Mesenchymal stem cell (in vitro differentiated cells and primary cell): ENCODE results near the gene BCL3.
"Not testable (repeated sequence)": the region's sequence is repeated elsewhere in the genome, so short reads cannot be mapped to it uniquely, and the experiment has no call there.

ENCODE experiments used
- DNase-seq: peaks from one replicate; pipeline ENCODE4 v3.0.0-alpha.2; 2013
- H2AFZ ChIP-seq: one replicate; pipeline ENCODE4 v1.6.1; 2013; ENCODE audit warnings: low read depth, mild to moderate bottlenecking, control low read depth, inconsistent platforms, low read length, moderate library complexity
- H2AK5ac ChIP-seq: 2 replicates; pipeline ENCODE4 v1.6.1; 2013; ENCODE audit warnings: low read length, moderate library complexity, mild to moderate bottlenecking, inconsistent platforms; ENCODE audit not compliant: severe bottlenecking
- H2BK120ac ChIP-seq: one replicate; pipeline ENCODE4 v1.6.1; 2013; ENCODE audit warnings: low read depth, mild to moderate bottlenecking, inconsistent platforms, low read length, moderate library complexity
- H2BK12ac ChIP-seq, 2 experiments: one replicate each; pipeline ENCODE4 v1.6.1; 2013; ENCODE audit warnings: inconsistent platforms in 2 of 2, low read length in 2 of 2, mild to moderate bottlenecking in 2 of 2, moderate library complexity in 2 of 2, control low read depth in 1 of 2
- H2BK15ac ChIP-seq: one replicate; pipeline ENCODE4 v1.6.1; 2013; ENCODE audit warnings: mild to moderate bottlenecking, low read depth, inconsistent platforms; ENCODE audit not compliant: poor library complexity, severe bottlenecking
- H2BK5ac ChIP-seq: 2 replicates; pipeline ENCODE4 v1.6.1; 2013; ENCODE audit warnings: low read depth, mild to moderate bottlenecking, low read length, control low read depth, inconsistent platforms; ENCODE audit not compliant: poor library complexity, severe bottlenecking
- H3K14ac ChIP-seq, 2 experiments: one replicate each; pipeline ENCODE4 v1.6.1; 2013; ENCODE audit warnings: inconsistent platforms in 2 of 2, low read length in 2 of 2, control low read depth in 1 of 2, mild to moderate bottlenecking in 1 of 2, moderate library complexity in 1 of 2
- H3K18ac ChIP-seq, 2 experiments: one replicate each; pipeline ENCODE4 v1.6.1; 2013; ENCODE audit warnings: inconsistent platforms in 2 of 2, low read length in 2 of 2, control low read depth in 1 of 2, low read depth in 1 of 2, mild to moderate bottlenecking in 1 of 2
- H3K23ac ChIP-seq, 2 experiments: one replicate each; pipeline ENCODE4 v1.6.1; 2013; ENCODE audit warnings: inconsistent platforms in 2 of 2, low read length in 2 of 2, mild to moderate bottlenecking in 2 of 2, moderate library complexity in 2 of 2, control low read depth in 1 of 2
- H3K27ac ChIP-seq: 2 replicates; pipeline ENCODE4 v1.5.1; 2013; ENCODE audit warnings: mild to moderate bottlenecking, moderate library complexity, low read length, control low read depth, inconsistent platforms; ENCODE audit not compliant: poor library complexity, severe bottlenecking
- H3K27me3 ChIP-seq, 2 experiments: 2 replicates each; pipeline versions ENCODE4 v1.6.1 to v1.7.0; 2013; ENCODE audit warnings: low read length in 2 of 2, mild to moderate bottlenecking in 2 of 2, moderate library complexity in 2 of 2, control low read depth in 1 of 2, inconsistent platforms in 1 of 2; ENCODE audit not compliant: control insufficient read depth in 1 of 2, insufficient read depth in 1 of 2
- H3K36me3 ChIP-seq, 2 experiments: 2 replicates each; pipeline versions ENCODE4 v1.6.1 to v1.7.0; 2013; ENCODE audit warnings: low read length in 2 of 2, control low read depth in 1 of 2, inconsistent platforms in 1 of 2, low read depth in 1 of 2, mild to moderate bottlenecking in 1 of 2; ENCODE audit not compliant: insufficient read depth in 2 of 2, control insufficient read depth in 1 of 2
- H3K4ac ChIP-seq, 2 experiments: one replicate each; pipeline ENCODE4 v1.6.1; 2013; ENCODE audit warnings: inconsistent platforms in 2 of 2, low read length in 2 of 2, mild to moderate bottlenecking in 2 of 2, moderate library complexity in 2 of 2, control low read depth in 1 of 2, low read depth in 1 of 2
- H3K4me1 ChIP-seq: 2 replicates; pipeline ENCODE4 v1.6.1; 2013; ENCODE audit warnings: low read depth, low read length, control low read depth; ENCODE audit not compliant: control insufficient read depth, insufficient read depth
- H3K4me2 ChIP-seq: 2 replicates; pipeline ENCODE4 v1.6.1; 2013; ENCODE audit warnings: low read length, mild to moderate bottlenecking, inconsistent platforms; ENCODE audit not compliant: poor library complexity, severe bottlenecking
- H3K4me3 ChIP-seq, 2 experiments: 2 replicates each; pipeline versions ENCODE4 v1.5.1 to v1.7.0; 2013; ENCODE audit warnings: low read length in 2 of 2, mild to moderate bottlenecking in 2 of 2, control low read depth in 1 of 2, low read depth in 1 of 2; ENCODE audit not compliant: insufficient read depth in 1 of 2
- H3K79me1 ChIP-seq: replicated peaks from 2 replicates; pipeline ENCODE4 v1.6.1; 2013; ENCODE audit warnings: mild to moderate bottlenecking, control low read depth, low read length, inconsistent platforms; ENCODE audit not compliant: poor library complexity, severe bottlenecking
- H3K9ac ChIP-seq: 2 replicates; pipeline ENCODE4 v1.7.0; 2013; ENCODE audit warnings: mild to moderate bottlenecking, low read length, moderate library complexity
- H3K9me3 ChIP-seq: 2 replicates; pipeline ENCODE4 v1.7.0; 2013; ENCODE audit warnings: mild to moderate bottlenecking, low read length; ENCODE audit not compliant: control insufficient read depth
- H4K8ac ChIP-seq: one replicate; pipeline ENCODE4 v1.6.1; 2013; ENCODE audit warnings: inconsistent platforms, mild to moderate bottlenecking, low read length, moderate library complexity
- H4K91ac ChIP-seq: one replicate; pipeline ENCODE4 v1.6.1; 2013; ENCODE audit warnings: mild to moderate bottlenecking, low read length, inconsistent platforms
- whole genome bisulfite sequencing: methylation state at CpG from one replicate; pipeline ENCODE4 v1.1.7; 2013; ENCODE audit warnings: mixed read lengths; 5-methylcytosine and 5-hydroxymethylcytosine counted together

Gene BCL3

DNA sequence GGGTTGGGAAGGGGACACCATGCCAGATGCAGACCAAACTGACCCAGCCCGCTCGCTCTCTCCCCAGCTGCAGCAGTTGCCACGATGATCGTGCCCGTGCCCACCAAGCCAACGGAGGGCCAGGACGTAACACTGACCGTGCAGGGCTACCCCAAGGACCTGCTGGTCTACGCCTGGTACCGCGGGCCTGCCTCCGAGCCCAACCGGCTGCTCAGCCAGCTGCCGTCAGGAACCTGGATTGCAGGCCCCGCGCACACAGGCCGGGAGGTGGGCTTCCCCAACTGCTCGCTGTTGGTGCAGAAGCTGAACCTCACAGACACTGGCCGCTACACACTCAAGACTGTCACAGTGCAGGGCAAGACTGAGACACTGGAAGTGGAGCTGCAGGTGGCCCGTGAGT lies 40.7 kb upstream of the BCL3 start:
- WGBS: 96% methylated on average over 20 of the region's 20 CpGs

DNA sequence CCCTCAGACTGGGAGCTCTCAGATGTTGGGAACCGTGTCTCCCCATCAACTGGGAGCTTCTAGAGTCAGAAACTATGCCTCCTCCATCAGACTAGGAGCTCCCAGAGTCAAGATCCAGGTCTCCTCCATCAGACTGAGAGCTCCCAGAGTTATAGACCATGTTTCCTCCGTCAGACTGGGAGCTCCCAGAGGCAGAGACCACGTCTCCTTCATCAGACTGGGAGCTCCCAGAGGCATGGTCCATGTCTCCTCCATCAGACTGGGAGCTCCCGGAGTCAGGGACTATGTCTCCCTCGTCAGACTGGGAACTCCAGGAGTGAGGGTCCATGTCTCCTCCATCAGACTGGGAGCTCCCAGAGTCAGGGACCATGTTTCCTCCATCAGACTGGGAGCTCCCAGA lies 39.6 kb upstream of the BCL3 start:
- Histone ChIP-seq H3K23ac (no peak overlapping the region), H3K9me3 (no peaks in the 10 kb centered on the region), H3K14ac (no peak overlapping the region), H3K4me1 (no peaks in the 10 kb centered on the region), H3K4ac (no peak overlapping the region), H2BK120ac (no peak overlapping the region), H3K79me1 (no peaks in the 10 kb centered on the region), H3K4me2 (no peak overlapping the region), H3K27ac (no peak overlapping the region), H3K9ac (no peak overlapping the region), H2BK12ac (no peak overlapping the region), H3K27me3 (peaks cover 4 to 21% of the 10 kb centered on the region in 2 experiments), H2AK5ac (no peak overlapping the region), H4K8ac (no peak overlapping the region), H3K18ac (no peak overlapping the region), H3K4me3 (no peak overlapping the region), H2AFZ (no peak overlapping the region), H3K36me3 (no peaks in the 10 kb centered on the region), H4K91ac (no peak overlapping the region), H2BK5ac (no peak overlapping the region), H2BK15ac (no peak overlapping the region)
- 72% methylated on average over 5 of the region's 5 CpGs for WGBS
- DNase-seq: no peak

More for the DNA sequence above, 40.7 kb upstream of the BCL3 start:
- Histone ChIP-seq H3K4me2 (no peak overlapping the region), H2BK120ac (no peak overlapping the region), H3K14ac (peak overlapping the region in 1 of 2 experiments; percentile 53), H2BK12ac (no peak overlapping the region), H2BK15ac (no peak overlapping the region), H4K8ac (no peak overlapping the region), H2BK5ac (no peak overlapping the region), H2AFZ (no peak overlapping the region), H3K23ac (no peak overlapping the region), H3K9me3 (no peaks in the 10 kb centered on the region), H3K27ac (no peak overlapping the region), H3K4ac (no peak overlapping the region), H4K91ac (peak overlapping the region; percentile 73), H3K9ac (no peak overlapping the region), H3K27me3 (peaks cover 4 to 27% of the 10 kb centered on the region in 2 experiments), H3K36me3 (no peaks in the 10 kb centered on the region), H3K18ac (no peak overlapping the region), H3K4me3 (no peak overlapping the region), H2AK5ac (no peak overlapping the region), H3K79me1 (no peaks in the 10 kb centered on the region), H3K4me1 (no peaks in the 10 kb centered on the region)
- DNase-seq: no peak

DNA sequence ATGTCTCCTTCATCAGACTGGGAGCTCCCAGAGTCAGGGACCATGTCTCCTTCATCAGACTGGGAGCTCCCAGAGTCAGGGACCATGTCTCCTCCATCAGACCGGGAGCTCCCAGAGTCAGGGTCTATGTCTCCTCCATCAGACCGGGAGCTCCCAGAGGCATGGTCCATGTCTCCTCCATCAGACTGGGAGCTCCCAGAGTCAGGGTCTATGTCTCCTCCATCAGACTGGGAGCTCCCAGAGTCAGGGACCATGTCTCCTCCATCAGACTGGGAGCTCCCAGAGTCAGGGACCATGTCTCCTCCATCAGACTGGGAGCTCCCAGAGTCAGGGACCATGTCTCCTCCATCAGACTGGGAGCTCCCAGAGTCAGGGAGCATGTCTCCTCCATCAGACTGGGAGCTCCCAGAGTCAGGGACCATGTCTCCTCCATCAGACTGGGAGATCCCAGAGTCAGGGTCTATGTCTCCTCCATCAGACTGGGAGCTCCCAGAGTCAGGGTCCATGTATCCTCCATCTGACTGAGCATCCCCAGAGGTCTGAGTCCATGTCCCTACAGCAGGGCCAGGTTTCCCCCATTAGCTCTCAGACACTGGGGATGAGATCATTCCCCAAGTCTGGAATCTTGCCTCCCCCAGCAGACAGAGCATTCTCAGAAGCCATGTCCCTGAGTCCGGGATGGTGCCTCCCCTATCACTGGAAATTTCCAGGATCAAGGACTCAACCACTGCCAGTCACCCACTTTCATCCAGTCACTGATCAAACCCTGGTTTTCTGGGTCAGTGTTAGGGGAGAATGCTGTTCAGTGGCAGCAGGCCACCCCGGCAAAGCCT lies 38.9 kb upstream of the BCL3 start:
- H3K36me3 ChIP-seq, H3K4ac ChIP-seq, H3K18ac ChIP-seq, H3K9me3 ChIP-seq, H2AFZ ChIP-seq, H2BK5ac ChIP-seq, H3K4me2 ChIP-seq, H3K14ac ChIP-seq, DNase-seq, H3K79me1 ChIP-seq, H3K4me1 ChIP-seq, H4K91ac ChIP-seq, H2AK5ac ChIP-seq, H3K9ac ChIP-seq, H2BK120ac ChIP-seq, H3K23ac ChIP-seq, H3K27ac ChIP-seq, H3K4me3 ChIP-seq, H2BK12ac ChIP-seq, H4K8ac ChIP-seq, H2BK15ac ChIP-seq: not testable (repeated sequence)
- WGBS: 100% methylated on average over 2 of the region's 4 CpGs
- peaks cover 4 to 21% of the 10 kb centered on the region in 2 experiments for H3K27me3 ChIP-seq

DNA sequence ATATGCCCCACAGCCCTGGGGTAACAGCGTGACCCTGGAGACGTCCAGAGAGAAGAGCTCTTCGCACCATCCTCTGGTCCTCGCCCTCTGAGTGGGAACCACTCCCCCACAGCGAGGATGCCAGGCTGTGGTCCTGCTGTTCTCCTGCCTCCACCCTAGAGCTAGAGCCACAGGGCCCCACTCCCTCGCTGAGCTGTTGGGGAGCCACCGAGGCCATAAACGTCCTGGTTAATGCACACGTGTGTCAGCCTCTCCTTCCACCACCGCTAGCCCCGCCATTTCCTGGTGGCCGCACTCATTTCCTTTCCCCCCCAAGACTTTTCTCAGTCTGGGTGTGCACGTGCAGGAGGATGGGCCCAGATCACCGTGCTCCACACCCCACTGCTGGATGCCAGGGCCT lies 38.0 kb upstream of the BCL3 start:
- no peak overlapping the region for H3K18ac ChIP-seq

More for the DNA sequence above, 38.0 kb upstream of the BCL3 start:
- H3K4me1 ChIP-seq: no peaks in the 10 kb centered on the region
- no peak overlapping the region for H4K91ac ChIP-seq
- H3K9ac ChIP-seq: no peak overlapping the region
- no peak overlapping the region for H2AK5ac ChIP-seq
- WGBS: 91% methylated on average over 14 of the region's 14 CpGs
- H3K79me1 ChIP-seq: no peaks in the 10 kb centered on the region
- DNase-seq: no peak
- H2BK15ac ChIP-seq: no peak overlapping the region
- no peak overlapping the region for H3K23ac ChIP-seq
- no peak overlapping the region for H2BK12ac ChIP-seq
- H3K4me3 ChIP-seq: no peak overlapping the region
- H3K27me3 ChIP-seq: peaks cover 4 to 21% of the 10 kb centered on the region in 2 experiments
- no peak overlapping the region for H4K8ac ChIP-seq
- H2BK120ac ChIP-seq: no peak overlapping the region
- H3K36me3 ChIP-seq: no peaks in the 10 kb centered on the region
- no peak overlapping the region for H3K4me2 ChIP-seq
- H3K4ac ChIP-seq: no peak overlapping the region
- no peak overlapping the region for H3K14ac ChIP-seq
- H3K9me3 ChIP-seq: peaks cover 5% of the 10 kb centered on the region
- no peak overlapping the region for H3K27ac ChIP-seq
- no peak overlapping the region for H2AFZ ChIP-seq
- H2BK5ac ChIP-seq: no peak overlapping the region
